ENCODE data around the gene AURKB. TPM values are rescaled to one million over a fixed set of nuclear protein-coding genes. Genes with fewer than 3 reads are reported as not detected.
A peak's percentile ranks its signal among the peaks of the same experiment; 100 is the strongest.
"Not testable (repeated sequence)": the region's sequence is repeated elsewhere in the genome, so short reads cannot be mapped to it uniquely, and the experiment has no call there.

The AURKB gene
- total RNA-seq, 1 donor from 2014 or later, result 21.4 TPM

- no peaks in the 10 kb centered on the region for H3K9me3 Mint-ChIP-seq (ENCODE audit: unreplicated experiment)
- peaks cover 32% of the 10 kb centered on the region for H3K4me1 Mint-ChIP-seq (ENCODE audit: unreplicated experiment)
- peak overlapping the region; percentile 99 for H3K27ac Mint-ChIP-seq (ENCODE audit: unreplicated experiment)
- peak; percentile 57 for DNase-seq (ENCODE audit: low spot score)
- H3K27me3 Mint-ChIP-seq (ENCODE audit: unreplicated experiment), result peaks cover 17% of the 10 kb centered on the region
- no peaks in the 10 kb centered on the region for H3K36me3 Mint-ChIP-seq (ENCODE audit: low read depth, unreplicated experiment)
- TF ChIP-seq CTCF (IDR thresholded peaks at IDR 0.05; ENCODE audit: unreplicated experiment), result no peak
- H3K4me3 Mint-ChIP-seq (ENCODE audit: unreplicated experiment), result peak overlapping the region; percentile 87
Measured at GRCh38 chr17:8173056-8173870, 37.1 kb downstream of the AURKB start.

GRCh38 chr17:8170186-8170585 is 40.2 kb downstream of the AURKB start:
- DNase-seq (ENCODE audit: low spot score); H3K27ac Mint-ChIP-seq (ENCODE audit: unreplicated experiment); H3K36me3 Mint-ChIP-seq (ENCODE audit: low read depth, unreplicated experiment); H3K9me3 Mint-ChIP-seq (ENCODE audit: unreplicated experiment); H3K4me3 Mint-ChIP-seq (ENCODE audit: unreplicated experiment): not testable (repeated sequence)
- Mint-ChIP-seq H3K27me3 (ENCODE audit: unreplicated experiment) (peaks cover 14% of the 10 kb centered on the region), H3K4me1 (ENCODE audit: unreplicated experiment) (peaks cover 16% of the 10 kb centered on the region)

- H3K27ac Mint-ChIP-seq (ENCODE audit: unreplicated experiment), result no peak overlapping the region
- H3K4me1 Mint-ChIP-seq (ENCODE audit: unreplicated experiment), result peaks cover 18% of the 10 kb centered on the region
- no peak for TF ChIP-seq CTCF (IDR thresholded peaks at IDR 0.05; ENCODE audit: unreplicated experiment)
- no peaks in the 10 kb centered on the region for H3K9me3 Mint-ChIP-seq (ENCODE audit: unreplicated experiment)
- H3K4me3 Mint-ChIP-seq (ENCODE audit: unreplicated experiment), result no peak overlapping the region
- peaks cover 11% of the 10 kb centered on the region for H3K27me3 Mint-ChIP-seq (ENCODE audit: unreplicated experiment)
- DNase-seq (ENCODE audit: low spot score), result no peak
- no peaks in the 10 kb centered on the region for H3K36me3 Mint-ChIP-seq (ENCODE audit: low read depth, unreplicated experiment)
Measured at GRCh38 chr17:8167526-8167925, 42.8 kb downstream of the AURKB start.

GRCh38 chr17:8166731-8167130 is 43.6 kb downstream of the AURKB start:
- Mint-ChIP-seq H3K27me3 (ENCODE audit: unreplicated experiment) (peaks cover 11% of the 10 kb centered on the region), H3K4me1 (ENCODE audit: unreplicated experiment) (peaks cover 22% of the 10 kb centered on the region), H3K36me3 (ENCODE audit: low read depth, unreplicated experiment) (peaks cover under 1% of the 10 kb centered on the region), H3K4me3 (ENCODE audit: unreplicated experiment) (no peak overlapping the region), H3K27ac (ENCODE audit: unreplicated experiment) (no peak overlapping the region), H3K9me3 (ENCODE audit: unreplicated experiment) (no peaks in the 10 kb centered on the region)
- no peak for TF ChIP-seq CTCF (IDR thresholded peaks at IDR 0.05; ENCODE audit: unreplicated experiment)
- no peak for DNase-seq (ENCODE audit: low spot score)

GRCh38 chr17:8164815-8165131 is 45.6 kb downstream of the AURKB start:
- peaks cover 38% of the 10 kb centered on the region for H3K4me1 Mint-ChIP-seq (ENCODE audit: unreplicated experiment)
- H3K36me3 Mint-ChIP-seq (ENCODE audit: low read depth, unreplicated experiment), result peaks cover 14% of the 10 kb centered on the region
- H3K9me3 Mint-ChIP-seq (ENCODE audit: unreplicated experiment), result no peaks in the 10 kb centered on the region
- no peak for TF ChIP-seq CTCF (IDR thresholded peaks at IDR 0.05; ENCODE audit: unreplicated experiment)
- peak overlapping the region; percentile 69 for H3K4me3 Mint-ChIP-seq (ENCODE audit: unreplicated experiment)
- no peak overlapping the region for H3K27ac Mint-ChIP-seq (ENCODE audit: unreplicated experiment)
- DNase-seq (ENCODE audit: low spot score), result no peak
- H3K27me3 Mint-ChIP-seq (ENCODE audit: unreplicated experiment), result peaks cover 15% of the 10 kb centered on the region
